ENCODE results near the gene HMX1.
A peak's percentile ranks its signal among the peaks of the same experiment; 100 is the strongest.

Gene HMX1

GRCh38 chr4:8860892-8861575, 10.6 kb downstream of the HMX1 start:
- no peak for DNase-seq (ENCODE audit: low read depth, low spot score)
- Histone ChIP-seq H3K4me1 (ENCODE audit: control insufficient read depth, insufficient read depth, low read length) (no peaks in the 10 kb centered on the region), H3K9me3 (ENCODE audit: control insufficient read depth, insufficient read depth, low read length) (no peaks in the 10 kb centered on the region), H3K36me3 (ENCODE audit: control insufficient read depth, insufficient read depth, low read length) (no peaks in the 10 kb centered on the region), H3K27me3 (ENCODE audit: control insufficient read depth, insufficient read depth, low read length) (peaks cover 98% of the 10 kb centered on the region), H3K27ac (ENCODE audit: low read length) (no peak overlapping the region), H3K4me3 (ENCODE audit: low read length) (peak overlapping the region; percentile 31; the same call in 1 of the 2 replicates)
- WGBS (ENCODE audit: insufficient coverage, insufficient read length): no CpG with 5 or more reads among the region's 82 CpGs

DNA sequence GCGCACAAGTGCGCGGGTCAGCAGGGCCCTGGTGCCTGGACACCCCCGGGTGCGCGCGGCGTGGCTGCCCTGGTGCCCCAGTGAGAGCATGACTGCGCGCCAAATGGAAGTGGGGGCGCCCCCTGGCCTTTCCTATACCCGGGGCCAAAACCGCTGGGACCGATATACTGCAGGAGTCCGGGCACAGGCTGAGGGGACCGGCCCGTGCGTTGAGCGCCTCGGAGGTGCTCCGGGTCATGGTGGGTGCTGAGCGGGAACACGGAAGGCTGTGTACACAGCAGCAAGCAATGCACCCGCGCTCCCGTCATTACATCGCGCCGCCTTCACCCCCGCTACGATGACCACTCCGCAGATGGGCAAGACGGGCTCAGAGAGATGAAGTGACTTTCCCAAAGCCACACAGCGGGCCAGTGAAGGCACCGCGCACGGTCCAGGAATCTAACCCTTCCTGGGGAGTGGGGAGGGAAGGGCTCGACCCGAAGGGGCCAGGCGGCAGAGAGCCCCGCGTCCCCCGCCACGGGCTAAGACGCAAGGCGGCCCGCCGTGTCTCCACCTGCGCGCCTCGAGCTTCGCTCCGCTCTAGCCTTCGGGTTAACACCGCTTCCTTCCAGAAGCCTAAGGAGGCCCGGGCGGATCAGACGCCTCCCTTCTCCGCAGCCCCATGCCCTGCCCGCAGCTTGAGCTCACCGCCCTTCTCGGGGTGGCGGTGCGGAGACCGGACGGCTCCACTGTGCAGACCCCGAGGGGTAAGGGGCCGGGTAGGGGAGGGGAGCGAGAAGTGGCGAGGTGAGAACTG, 11.3 kb downstream of the HMX1 start:
- no peak for DNase-seq (ENCODE audit: low read depth, low spot score)
- peaks cover 98% of the 10 kb centered on the region for H3K27me3 ChIP-seq (ENCODE audit: control insufficient read depth, insufficient read depth, low read length)
- H3K4me3 ChIP-seq (ENCODE audit: low read length): peak overlapping the region; percentile 6; the same call in 1 of the 2 replicates
- WGBS (ENCODE audit: insufficient coverage, insufficient read length): no CpG with 5 or more reads among the region's 70 CpGs
- no peak overlapping the region for H3K27ac ChIP-seq (ENCODE audit: low read length)
- no peaks in the 10 kb centered on the region for H3K9me3 ChIP-seq (ENCODE audit: control insufficient read depth, insufficient read depth, low read length)
- H3K4me1 ChIP-seq (ENCODE audit: control insufficient read depth, insufficient read depth, low read length): no peaks in the 10 kb centered on the region
- no peaks in the 10 kb centered on the region for H3K36me3 ChIP-seq (ENCODE audit: control insufficient read depth, insufficient read depth, low read length)

GRCh38 chr4:8859550-8860095, 12.0 kb downstream of the HMX1 start:
- H3K27me3 ChIP-seq (ENCODE audit: control insufficient read depth, insufficient read depth, low read length): peaks cover 98% of the 10 kb centered on the region
- no peak for DNase-seq (ENCODE audit: low read depth, low spot score)
- H3K27ac ChIP-seq (ENCODE audit: low read length): no peak overlapping the region
- H3K4me3 ChIP-seq (ENCODE audit: low read length): no peak overlapping the region
- no CpG with 5 or more reads among the region's 38 CpGs for WGBS (ENCODE audit: insufficient coverage, insufficient read length)
- no peaks in the 10 kb centered on the region for H3K9me3 ChIP-seq (ENCODE audit: control insufficient read depth, insufficient read depth, low read length)
- H3K4me1 ChIP-seq (ENCODE audit: control insufficient read depth, insufficient read depth, low read length): peaks cover 3% of the 10 kb centered on the region; the same call in 1 of the 2 replicates
- H3K36me3 ChIP-seq (ENCODE audit: control insufficient read depth, insufficient read depth, low read length): no peaks in the 10 kb centered on the region

GRCh38 chr4:8858701-8859210, 12.9 kb downstream of the HMX1 start:
- peaks cover 3% of the 10 kb centered on the region; the same call in 1 of the 2 replicates for H3K4me1 ChIP-seq (ENCODE audit: control insufficient read depth, insufficient read depth, low read length)
- H3K4me3 ChIP-seq (ENCODE audit: low read length): no peak overlapping the region
- no peaks in the 10 kb centered on the region for H3K9me3 ChIP-seq (ENCODE audit: control insufficient read depth, insufficient read depth, low read length)
- DNase-seq (ENCODE audit: low read depth, low spot score): no peak
- WGBS (ENCODE audit: insufficient coverage, insufficient read length): no CpG with 5 or more reads among the region's 19 CpGs
- H3K27ac ChIP-seq (ENCODE audit: low read length): no peak overlapping the region
- H3K27me3 ChIP-seq (ENCODE audit: control insufficient read depth, insufficient read depth, low read length): peaks cover 95% of the 10 kb centered on the region
- H3K36me3 ChIP-seq (ENCODE audit: control insufficient read depth, insufficient read depth, low read length): no peaks in the 10 kb centered on the region

GRCh38 chr4:8857766-8858700, 13.6 kb downstream of the HMX1 start:
- no peaks in the 10 kb centered on the region for H3K36me3 ChIP-seq (ENCODE audit: control insufficient read depth, insufficient read depth, low read length)
- no peak for DNase-seq (ENCODE audit: low read depth, low spot score)
- peak overlapping the region; percentile 11; the same call in 1 of the 2 replicates for H3K4me3 ChIP-seq (ENCODE audit: low read length)
- WGBS (ENCODE audit: insufficient coverage, insufficient read length): no CpG with 5 or more reads among the region's 74 CpGs
- no peaks in the 10 kb centered on the region for H3K9me3 ChIP-seq (ENCODE audit: control insufficient read depth, insufficient read depth, low read length)
- peaks cover 88% of the 10 kb centered on the region for H3K27me3 ChIP-seq (ENCODE audit: control insufficient read depth, insufficient read depth, low read length)
- peaks cover 3% of the 10 kb centered on the region; the same call in 1 of the 2 replicates for H3K4me1 ChIP-seq (ENCODE audit: control insufficient read depth, insufficient read depth, low read length)
- no peak overlapping the region for H3K27ac ChIP-seq (ENCODE audit: low read length)

GRCh38 chr4:8856835-8857621, 14.6 kb downstream of the HMX1 start:
- DNase-seq (ENCODE audit: low read depth, low spot score): no peak
- Histone ChIP-seq H3K4me3 (ENCODE audit: low read length) (peak overlapping the region; percentile 11; the same call in 1 of the 2 replicates), H3K27me3 (ENCODE audit: control insufficient read depth, insufficient read depth, low read length) (peaks cover 78% of the 10 kb centered on the region), H3K27ac (ENCODE audit: low read length) (no peak overlapping the region), H3K4me1 (ENCODE audit: control insufficient read depth, insufficient read depth, low read length) (peaks cover 3% of the 10 kb centered on the region; the same call in 1 of the 2 replicates), H3K9me3 (ENCODE audit: control insufficient read depth, insufficient read depth, low read length) (no peaks in the 10 kb centered on the region), H3K36me3 (ENCODE audit: control insufficient read depth, insufficient read depth, low read length) (no peaks in the 10 kb centered on the region)
- no CpG with 5 or more reads among the region's 51 CpGs for WGBS (ENCODE audit: insufficient coverage, insufficient read length)

DNA sequence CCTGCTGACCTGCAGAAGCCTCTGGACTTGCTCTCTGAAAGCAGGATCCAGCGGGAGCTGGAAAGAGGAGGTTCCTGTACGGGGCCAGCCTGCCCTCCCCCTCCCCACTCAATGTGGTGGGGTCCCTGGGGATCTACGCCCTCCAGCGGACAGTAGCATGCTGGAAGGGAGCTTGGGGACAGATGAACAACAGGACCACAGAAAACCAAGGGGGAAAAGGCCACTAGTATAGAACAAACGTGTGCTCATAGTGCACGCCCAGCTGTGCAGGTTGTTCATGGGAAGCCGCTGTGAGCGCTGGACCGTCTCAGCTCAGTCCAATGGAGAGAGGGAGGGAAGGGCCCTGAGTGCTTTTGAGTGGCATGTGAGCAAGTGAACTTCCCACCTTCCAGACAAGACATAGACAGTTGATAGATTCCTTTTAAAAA, 15.8 kb downstream of the HMX1 start:
- Histone ChIP-seq H3K36me3 (ENCODE audit: control insufficient read depth, insufficient read depth, low read length) (no peaks in the 10 kb centered on the region), H3K4me1 (ENCODE audit: control insufficient read depth, insufficient read depth, low read length) (peaks cover 3% of the 10 kb centered on the region; the same call in 1 of the 2 replicates), H3K9me3 (ENCODE audit: control insufficient read depth, insufficient read depth, low read length) (no peaks in the 10 kb centered on the region), H3K4me3 (ENCODE audit: low read length) (no peak overlapping the region), H3K27me3 (ENCODE audit: control insufficient read depth, insufficient read depth, low read length) (peaks cover 66% of the 10 kb centered on the region), H3K27ac (ENCODE audit: low read length) (no peak overlapping the region)
- DNase-seq (ENCODE audit: low read depth, low spot score): no peak
- WGBS (ENCODE audit: insufficient coverage, insufficient read length): no CpG with 5 or more reads among the region's 9 CpGs

GRCh38 chr4:8854931-8855330, 16.7 kb downstream of the HMX1 start:
- DNase-seq (ENCODE audit: low read depth, low spot score): no peak
- Histone ChIP-seq H3K4me1 (ENCODE audit: control insufficient read depth, insufficient read depth, low read length) (peaks cover 3% of the 10 kb centered on the region; the same call in 1 of the 2 replicates), H3K4me3 (ENCODE audit: low read length) (no peak overlapping the region), H3K27ac (ENCODE audit: low read length) (no peak overlapping the region), H3K9me3 (ENCODE audit: control insufficient read depth, insufficient read depth, low read length) (no peaks in the 10 kb centered on the region), H3K27me3 (ENCODE audit: control insufficient read depth, insufficient read depth, low read length) (peaks cover 58% of the 10 kb centered on the region), H3K36me3 (ENCODE audit: control insufficient read depth, insufficient read depth, low read length) (no peaks in the 10 kb centered on the region)
- WGBS (ENCODE audit: insufficient coverage, insufficient read length): no CpG with 5 or more reads among the region's 10 CpGs

DNA sequence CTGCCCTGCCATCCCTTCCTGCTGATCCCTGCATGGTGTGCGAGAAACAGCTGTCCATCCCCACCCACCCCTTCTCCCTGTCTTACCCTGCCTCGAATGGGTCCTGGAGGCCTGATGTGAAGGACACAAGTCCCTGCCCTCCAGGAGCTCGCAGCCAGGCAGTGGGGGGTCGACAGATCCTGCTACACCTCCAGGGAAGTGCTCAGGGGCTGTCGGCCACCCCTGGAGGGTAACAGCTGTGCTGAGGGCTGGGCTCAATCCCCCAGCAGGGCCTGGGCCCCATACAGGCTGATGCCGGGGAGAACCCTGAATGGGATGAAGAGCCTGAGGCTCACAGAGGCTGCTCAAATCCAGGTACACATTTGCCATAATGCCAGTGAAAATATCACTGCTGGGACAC, 17.6 kb downstream of the HMX1 start:
- no CpG with 5 or more reads among the region's 6 CpGs for WGBS (ENCODE audit: insufficient coverage, insufficient read length)
- H3K27ac ChIP-seq (ENCODE audit: low read length): no peak overlapping the region
- DNase-seq (ENCODE audit: low read depth, low spot score): no peak

More for the DNA sequence above, 17.6 kb downstream of the HMX1 start:
- Histone ChIP-seq H3K36me3 (ENCODE audit: control insufficient read depth, insufficient read depth, low read length) (no peaks in the 10 kb centered on the region), H3K4me3 (ENCODE audit: low read length) (no peak overlapping the region), H3K9me3 (ENCODE audit: control insufficient read depth, insufficient read depth, low read length) (no peaks in the 10 kb centered on the region), H3K4me1 (ENCODE audit: control insufficient read depth, insufficient read depth, low read length) (peaks cover 3% of the 10 kb centered on the region; the same call in 1 of the 2 replicates), H3K27me3 (ENCODE audit: control insufficient read depth, insufficient read depth, low read length) (peaks cover 49% of the 10 kb centered on the region)

Measured in iPS DF 6.9 (cell line).